CD4-positive, alpha-beta T cell treated with Interleukin-17A for 4 hours (primary cell): ENCODE measurements around the gene AFAP1L2.

Experiments
- DNase-seq: peaks from one replicate; pipeline ENCODE4 v3.0.0-alpha.2; 2020; ENCODE audit warnings: mixed read lengths

Gene AFAP1L2, protein sequence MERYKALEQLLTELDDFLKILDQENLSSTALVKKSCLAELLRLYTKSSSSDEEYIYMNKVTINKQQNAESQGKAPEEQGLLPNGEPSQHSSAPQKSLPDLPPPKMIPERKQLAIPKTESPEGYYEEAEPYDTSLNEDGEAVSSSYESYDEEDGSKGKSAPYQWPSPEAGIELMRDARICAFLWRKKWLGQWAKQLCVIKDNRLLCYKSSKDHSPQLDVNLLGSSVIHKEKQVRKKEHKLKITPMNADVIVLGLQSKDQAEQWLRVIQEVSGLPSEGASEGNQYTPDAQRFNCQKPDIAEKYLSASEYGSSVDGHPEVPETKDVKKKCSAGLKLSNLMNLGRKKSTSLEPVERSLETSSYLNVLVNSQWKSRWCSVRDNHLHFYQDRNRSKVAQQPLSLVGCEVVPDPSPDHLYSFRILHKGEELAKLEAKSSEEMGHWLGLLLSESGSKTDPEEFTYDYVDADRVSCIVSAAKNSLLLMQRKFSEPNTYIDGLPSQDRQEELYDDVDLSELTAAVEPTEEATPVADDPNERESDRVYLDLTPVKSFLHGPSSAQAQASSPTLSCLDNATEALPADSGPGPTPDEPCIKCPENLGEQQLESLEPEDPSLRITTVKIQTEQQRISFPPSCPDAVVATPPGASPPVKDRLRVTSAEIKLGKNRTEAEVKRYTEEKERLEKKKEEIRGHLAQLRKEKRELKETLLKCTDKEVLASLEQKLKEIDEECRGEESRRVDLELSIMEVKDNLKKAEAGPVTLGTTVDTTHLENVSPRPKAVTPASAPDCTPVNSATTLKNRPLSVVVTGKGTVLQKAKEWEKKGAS

GRCh38 chr10:114404171-114405010, at the start of gene AFAP1L2:
Gene AFAP1L2, minus strand, starts transcription at chr10:114404502. Its CDS starts 47 bp downstream, at chr10:114404455.
- DNase-seq, result no peak

DNA sequence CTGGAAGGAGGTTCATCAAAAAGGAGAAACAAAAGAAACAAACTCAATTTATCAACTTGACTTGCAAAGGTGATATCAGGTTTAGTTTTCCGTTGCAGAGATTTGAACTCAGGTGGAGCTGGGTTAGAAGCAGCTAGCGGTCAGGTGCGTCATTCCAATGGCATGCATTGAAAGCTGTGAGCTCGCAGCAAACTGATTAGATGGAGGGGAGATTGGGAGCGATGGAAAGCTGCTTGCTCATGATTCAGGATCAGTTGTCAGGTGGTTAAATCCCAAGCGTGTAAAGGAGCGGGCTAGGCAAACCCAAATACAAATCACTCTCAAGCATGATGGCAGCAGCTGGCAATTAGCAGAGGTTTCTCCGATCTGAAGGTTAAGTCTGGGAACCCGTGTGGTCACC, 49.3 kb upstream of the AFAP1L2 start:
- no peak for DNase-seq

DNA sequence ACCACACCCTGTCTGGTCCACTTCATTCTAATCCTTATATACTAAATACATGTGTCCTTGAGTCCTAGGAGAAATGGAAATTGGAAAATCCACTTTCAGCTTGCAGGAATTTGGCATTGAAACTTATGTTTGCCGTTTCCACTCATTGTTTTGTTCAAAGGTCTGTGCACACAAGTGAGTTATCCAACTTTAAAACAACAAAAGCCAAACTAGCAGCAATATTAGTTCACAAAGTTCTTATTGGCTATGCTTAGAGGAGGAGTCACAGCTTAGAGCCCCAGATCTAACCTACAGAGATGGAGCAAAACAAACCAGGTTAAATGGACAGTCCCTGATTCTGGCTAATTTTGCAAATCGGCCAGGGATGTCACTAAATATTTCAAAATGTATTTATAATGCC, 44.6 kb upstream of the AFAP1L2 start:
- DNase-seq, result no peak

GRCh38 chr10:114445332-114445731, 41.0 kb upstream of the AFAP1L2 start:
- DNase-seq, result no peak

DNA sequence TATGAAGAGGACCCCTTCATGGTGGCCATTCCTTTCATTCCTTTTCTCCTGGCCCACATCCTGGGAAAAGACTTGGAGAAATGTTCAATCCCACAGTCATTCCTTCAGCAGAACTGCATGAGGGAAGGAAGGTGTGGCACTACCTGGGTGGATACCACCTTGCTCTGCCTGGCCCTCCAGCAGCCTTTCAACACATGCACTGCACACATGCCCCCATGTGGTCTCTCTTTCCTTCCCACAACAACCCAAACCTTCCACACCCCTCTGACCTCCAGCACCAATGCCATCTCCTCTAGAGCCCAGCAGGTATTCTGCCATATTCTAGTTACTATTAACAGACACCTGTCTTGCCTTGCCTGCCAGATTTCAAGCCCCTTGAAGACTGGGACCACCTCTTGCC, 40.5 kb upstream of the AFAP1L2 start:
- no peak for DNase-seq

DNA sequence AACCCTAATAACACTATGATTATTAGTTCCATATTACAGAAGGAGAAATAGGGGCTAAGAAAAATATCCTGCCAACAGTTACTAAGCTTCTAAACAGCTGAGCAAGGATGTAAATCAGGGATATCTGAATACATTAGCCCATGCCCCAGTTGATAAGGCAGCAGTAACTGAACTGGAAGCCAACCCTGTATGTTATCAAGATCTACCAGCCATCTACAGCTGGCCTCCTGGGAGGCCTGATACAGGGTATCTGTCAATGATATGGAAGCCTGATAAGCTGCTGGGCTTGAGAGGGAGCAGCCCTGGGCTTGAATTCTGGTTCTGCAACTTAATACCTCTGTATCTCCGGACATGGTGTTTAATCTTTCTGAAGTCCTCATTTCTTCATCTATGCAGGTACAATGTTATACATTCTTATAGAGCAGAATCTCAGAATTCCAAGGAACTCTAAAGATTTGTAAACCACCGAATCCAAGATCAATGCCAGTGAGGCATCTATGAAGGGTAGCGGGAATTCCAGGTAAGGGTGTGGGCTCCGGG, 37.9 kb upstream of the AFAP1L2 start:
- no peak for DNase-seq

DNA sequence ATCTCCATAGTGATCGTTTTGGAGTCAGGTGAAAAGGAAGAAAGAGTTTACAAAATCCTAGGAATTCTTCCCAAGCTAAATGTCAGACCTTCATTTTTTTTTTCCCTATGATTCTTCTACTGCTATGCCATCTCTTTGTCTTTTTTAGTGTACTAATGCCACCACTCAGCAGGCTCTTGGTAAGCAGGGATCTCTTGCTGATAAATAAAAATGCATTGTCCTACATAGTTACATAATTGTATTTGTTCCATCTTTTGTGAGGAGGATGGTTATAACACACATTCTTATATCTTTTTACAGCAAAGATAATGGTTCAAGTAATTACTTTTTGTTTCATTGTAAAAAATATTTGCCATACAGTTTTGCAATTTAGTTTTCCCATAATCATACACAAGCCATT, 36.8 kb upstream of the AFAP1L2 start:
- DNase-seq, result no peak

DNA sequence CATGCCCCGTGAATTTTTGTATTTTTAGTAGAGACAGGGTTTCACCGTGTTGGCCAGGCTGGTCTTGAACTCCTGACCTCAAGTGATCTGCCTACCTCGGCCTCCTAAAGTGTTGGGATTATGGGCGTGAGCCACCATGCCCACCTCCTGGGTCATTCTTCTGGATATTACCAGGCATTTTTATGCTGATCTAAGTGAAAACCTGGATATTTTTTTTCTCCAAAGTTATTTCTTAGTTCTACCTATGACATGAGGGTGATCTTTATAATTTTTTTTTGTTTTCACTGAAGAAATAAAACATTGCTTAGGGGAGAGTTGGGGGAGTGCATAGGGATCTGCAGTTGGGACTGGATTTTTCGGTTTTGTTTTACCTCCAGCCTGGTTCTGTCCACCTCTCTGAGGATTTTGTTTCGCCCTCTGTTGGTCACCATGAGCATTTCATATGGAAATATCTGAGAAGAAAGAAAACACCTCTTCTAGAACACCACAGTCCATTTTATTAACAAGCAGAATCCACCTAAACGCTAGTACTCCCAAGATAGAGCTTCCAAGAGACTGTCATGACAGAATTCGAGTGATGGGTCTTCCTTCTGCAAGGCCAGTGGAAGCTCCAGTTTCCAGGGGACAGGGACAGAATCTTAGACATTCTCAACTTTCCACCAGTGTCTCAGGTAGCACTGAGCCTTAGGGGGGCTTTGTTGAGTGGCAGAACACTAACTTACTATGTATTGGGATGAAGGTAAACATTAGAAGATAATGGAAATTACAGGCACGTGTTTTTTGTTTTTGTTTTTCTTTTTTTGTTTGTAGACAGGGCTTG, 33.4 kb upstream of the AFAP1L2 start:
- DNase-seq, result no peak

- no peak for DNase-seq
Observed at GRCh38 chr10:114436941-114437340, 32.6 kb upstream of the AFAP1L2 start.

DNA sequence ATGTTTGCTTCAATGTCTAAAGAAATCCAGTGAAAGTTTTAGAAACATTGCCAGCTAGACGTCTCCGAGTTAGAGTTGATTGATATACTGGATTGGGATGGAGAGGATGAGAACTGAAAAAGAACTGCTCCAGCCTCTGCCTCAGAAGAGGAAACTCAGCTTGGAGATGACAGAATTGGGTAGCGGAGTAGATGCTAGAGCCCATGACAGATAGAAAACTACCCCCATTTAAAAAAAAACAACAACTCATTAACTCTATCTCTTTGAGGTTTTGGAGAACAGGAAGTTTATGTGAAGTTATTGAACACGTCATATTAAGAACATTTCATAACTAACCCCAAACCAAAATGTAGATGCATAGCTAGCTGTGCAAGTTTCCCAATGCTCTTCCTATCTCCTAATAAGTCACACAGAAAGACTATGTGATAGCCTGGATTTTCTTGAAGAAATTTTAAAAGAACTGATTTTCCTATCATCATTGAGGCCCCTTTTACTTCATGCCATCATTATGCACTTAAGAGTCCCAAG, 28.3 kb upstream of the AFAP1L2 start:
- no peak for DNase-seq

GRCh38 chr10:114431414-114432135, 27.3 kb upstream of the AFAP1L2 start:
- no peak for DNase-seq

DNA sequence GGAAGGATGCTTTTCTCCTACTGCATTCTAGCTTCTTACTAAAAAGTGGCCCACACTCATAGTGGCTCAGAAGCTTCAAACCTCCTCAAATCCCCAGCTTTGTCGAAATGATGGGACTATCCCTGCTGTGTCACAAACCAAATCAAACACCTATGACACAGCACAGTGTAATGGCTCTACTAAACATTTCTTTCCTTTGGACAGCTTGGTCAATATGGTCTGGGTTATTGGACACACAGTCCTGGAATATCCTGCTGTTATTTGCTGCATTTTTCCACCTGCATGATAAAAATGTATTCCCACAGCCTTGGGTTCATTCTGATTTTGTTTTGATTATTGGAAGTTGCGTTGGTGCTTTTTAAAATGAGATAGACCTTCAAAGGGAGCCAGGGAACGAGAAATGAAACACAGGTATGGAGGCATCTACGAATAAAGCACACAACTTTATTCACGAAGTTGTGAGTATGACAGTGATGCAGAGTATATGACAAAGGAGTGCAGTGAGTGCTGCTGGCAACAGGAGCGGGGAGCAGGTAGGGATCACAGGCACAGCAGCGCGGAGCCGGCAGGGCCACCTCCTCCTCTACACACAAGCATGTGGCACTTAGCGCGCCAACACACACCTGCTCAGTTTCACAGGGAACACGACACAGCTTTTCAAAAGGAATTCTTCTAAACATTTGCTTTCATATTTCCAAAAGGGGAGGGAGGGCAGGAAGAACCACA, 26.5 kb upstream of the AFAP1L2 start:
- no peak for DNase-seq

GRCh38 chr10:114429581-114430335, 25.5 kb upstream of the AFAP1L2 start:
- DNase-seq, result no peak

GRCh38 chr10:114427124-114427852, 23.0 kb upstream of the AFAP1L2 start:
- no peak for DNase-seq

- DNase-seq, result no peak
Observed at GRCh38 chr10:114426476-114426875, 22.2 kb upstream of the AFAP1L2 start.

- DNase-seq, result no peak
Observed at GRCh38 chr10:114420811-114421485, 16.6 kb upstream of the AFAP1L2 start.

GRCh38 chr10:114418109-114418508, 13.8 kb upstream of the AFAP1L2 start:
- no peak for DNase-seq
